HepG2 (cell line): ENCODE data around the gene LRRC45. TPM values are rescaled to one million over a fixed set of nuclear protein-coding genes. Genes with fewer than 3 reads are reported as not detected.

Source experiments
- ATF7-NPFF ChIP-seq: sonication (generic); formaldehyde crosslinking; IDR thresholded peaks from 2 replicates; pipeline ENCODE4 v1.8.1; 2023; ENCODE audit warnings: mild to moderate bottlenecking, low read depth, missing genetic modification reagents, moderate library complexity
- CENPT ChIP-seq: sonication (generic); formaldehyde crosslinking; IDR thresholded peaks from 2 replicates; pipeline ENCODE4 v1.8.0; 2022; ENCODE audit warnings: low read depth, mild to moderate bottlenecking, moderate library complexity, missing genetic modification reagents
- DRAP1 ChIP-seq: IDR thresholded peaks from 2 replicates; pipeline ENCODE4 v1.6.1; 2016; ENCODE audit warnings: missing genetic modification reagents, missing compliant biosample characterization
- IKZF1 ChIP-seq: fragments of 450-650 bp; IDR thresholded peaks from 2 replicates; pipeline ENCODE4 v1.7.1; 2016
- ZFAT ChIP-seq: sonication (generic); formaldehyde crosslinking; conservative IDR thresholded peaks from 2 replicates; pipeline ENCODE4 v1.8.1; 2023; ENCODE audit warnings: missing genetic modification reagents, inconsistent platforms
- ZNF160 ChIP-seq: sonication (generic); formaldehyde crosslinking; IDR thresholded peaks from 2 replicates; pipeline ENCODE4 v1.8.0; 2022; ENCODE audit warnings: mild to moderate bottlenecking, inconsistent platforms, missing genetic modification reagents
- ZNF367 ChIP-seq: sonication (generic); formaldehyde crosslinking; IDR thresholded peaks from 2 replicates; pipeline ENCODE4 v1.4.0; 2020; ENCODE audit warnings: missing genetic modification reagents, borderline replicate concordance
- polyA plus RNA-seq, 8 experiments: library from polyadenylated mRNA; depleted of rRNA in 3 of 8; stranded (reverse) in 7 of 8; unstranded in 1 of 8; fragments of >200 nt; fragmentation: Illumina TruSeq in 4 of 8; extraction: Trizol in 4 of 8; gene quantifications; 2 replicates each; pipeline versions ENCODE4 v1.2.1 to v1.2.3, GENCODE V29; 2011 to 2016; ENCODE audit warnings: low read depth in 4 of 8, missing spikeins in 1 of 8, mixed read lengths in 1 of 8; ENCODE audit not compliant: insufficient read depth in 1 of 8
- total RNA-seq, 5 experiments: library from RNA; depleted of rRNA; stranded (reverse); fragments of >200 nt; fragmentation: Illumina TruSeq; extraction: Trizol; gene quantifications; 2 replicates each; pipeline ENCODE4 v1.2.3, GENCODE V29; 2016; ENCODE audit warnings: low read depth in 1 of 5
- TF ChIP-seq, protein P1 (sequence below): sonication (generic); formaldehyde crosslinking; IDR thresholded peaks from 2 replicates; pipeline ENCODE4 v1.9.0; 2021; ENCODE audit warnings: missing genetic modification reagents, borderline replicate concordance
- TF ChIP-seq, protein P2 (sequence below), 2 experiments: sonication (generic) in 1 of 2; formaldehyde crosslinking in 1 of 2; IDR thresholded peaks; 2 replicates each; pipeline versions ENCODE4 v1.6.1 to v1.9.0; 2014 to 2022; ENCODE audit warnings: antibody characterized with exemption in 1 of 2, borderline replicate concordance in 1 of 2, inconsistent platforms in 1 of 2, low read depth in 1 of 2, missing genetic modification reagents in 1 of 2
- TF ChIP-seq, protein P3 (sequence below): sonication (generic); formaldehyde crosslinking; IDR thresholded peaks from 2 replicates; pipeline ENCODE4 v1.5.0; 2020; ENCODE audit warnings: mild to moderate bottlenecking, missing genetic modification reagents, borderline replicate concordance

The LRRC45 gene
- total and polyA plus RNA-seq, 2 of the 13 experiments (the other 11 are each of a cell fraction or from before 2014, with no cell fraction given) = 11.6 to 48.1 TPM

GRCh38 chr17:82022310-82022980 lies 660 bp upstream of the LRRC45 start, which contains the start of gene CENPX (continued):
- TF ChIP-seq CENPT (CRISPR knock-in tag) (peak; percentile 61; the same call in 1 of the 2 replicates), ZNF160 (peak; percentile 70; the same call in 1 of the 2 replicates), IKZF1 (no peak), ATF7-NPFF (CRISPR knock-in tag) (peak; percentile 22; the same call in 1 of the 2 replicates), ZFAT (no peak), ZNF367 (CRISPR knock-in tag) (no peak), DRAP1 (no peak)
- TF ChIP-seq, protein P1, sequence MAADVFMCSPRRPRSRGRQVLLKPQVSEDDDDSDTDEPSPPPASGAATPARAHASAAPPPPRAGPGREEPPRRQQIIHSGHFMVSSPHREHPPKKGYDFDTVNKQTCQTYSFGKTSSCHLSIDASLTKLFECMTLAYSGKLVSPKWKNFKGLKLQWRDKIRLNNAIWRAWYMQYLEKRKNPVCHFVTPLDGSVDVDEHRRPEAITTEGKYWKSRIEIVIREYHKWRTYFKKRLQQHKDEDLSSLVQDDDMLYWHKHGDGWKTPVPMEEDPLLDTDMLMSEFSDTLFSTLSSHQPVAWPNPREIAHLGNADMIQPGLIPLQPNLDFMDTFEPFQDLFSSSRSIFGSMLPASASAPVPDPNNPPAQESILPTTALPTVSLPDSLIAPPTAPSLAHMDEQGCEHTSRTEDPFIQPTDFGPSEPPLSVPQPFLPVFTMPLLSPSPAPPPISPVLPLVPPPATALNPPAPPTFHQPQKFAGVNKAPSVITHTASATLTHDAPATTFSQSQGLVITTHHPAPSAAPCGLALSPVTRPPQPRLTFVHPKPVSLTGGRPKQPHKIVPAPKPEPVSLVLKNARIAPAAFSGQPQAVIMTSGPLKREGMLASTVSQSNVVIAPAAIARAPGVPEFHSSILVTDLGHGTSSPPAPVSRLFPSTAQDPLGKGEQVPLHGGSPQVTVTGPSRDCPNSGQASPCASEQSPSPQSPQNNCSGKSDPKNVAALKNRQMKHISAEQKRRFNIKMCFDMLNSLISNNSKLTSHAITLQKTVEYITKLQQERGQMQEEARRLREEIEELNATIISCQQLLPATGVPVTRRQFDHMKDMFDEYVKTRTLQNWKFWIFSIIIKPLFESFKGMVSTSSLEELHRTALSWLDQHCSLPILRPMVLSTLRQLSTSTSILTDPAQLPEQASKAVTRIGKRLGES (CRISPR knock-in tag) = peak; percentile 28; the same call in 1 of the 2 replicates
- TF ChIP-seq, protein P2, sequence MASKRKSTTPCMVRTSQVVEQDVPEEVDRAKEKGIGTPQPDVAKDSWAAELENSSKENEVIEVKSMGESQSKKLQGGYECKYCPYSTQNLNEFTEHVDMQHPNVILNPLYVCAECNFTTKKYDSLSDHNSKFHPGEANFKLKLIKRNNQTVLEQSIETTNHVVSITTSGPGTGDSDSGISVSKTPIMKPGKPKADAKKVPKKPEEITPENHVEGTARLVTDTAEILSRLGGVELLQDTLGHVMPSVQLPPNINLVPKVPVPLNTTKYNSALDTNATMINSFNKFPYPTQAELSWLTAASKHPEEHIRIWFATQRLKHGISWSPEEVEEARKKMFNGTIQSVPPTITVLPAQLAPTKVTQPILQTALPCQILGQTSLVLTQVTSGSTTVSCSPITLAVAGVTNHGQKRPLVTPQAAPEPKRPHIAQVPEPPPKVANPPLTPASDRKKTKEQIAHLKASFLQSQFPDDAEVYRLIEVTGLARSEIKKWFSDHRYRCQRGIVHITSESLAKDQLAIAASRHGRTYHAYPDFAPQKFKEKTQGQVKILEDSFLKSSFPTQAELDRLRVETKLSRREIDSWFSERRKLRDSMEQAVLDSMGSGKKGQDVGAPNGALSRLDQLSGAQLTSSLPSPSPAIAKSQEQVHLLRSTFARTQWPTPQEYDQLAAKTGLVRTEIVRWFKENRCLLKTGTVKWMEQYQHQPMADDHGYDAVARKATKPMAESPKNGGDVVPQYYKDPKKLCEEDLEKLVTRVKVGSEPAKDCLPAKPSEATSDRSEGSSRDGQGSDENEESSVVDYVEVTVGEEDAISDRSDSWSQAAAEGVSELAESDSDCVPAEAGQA (IDR thresholded peaks at IDR 0.05; ENCODE audit: low read depth) = no peak
- TF ChIP-seq, protein P2 (CRISPR knock-in tag; IDR thresholded peaks at IDR 0.05; ENCODE audit: borderline replicate concordance) = no peak
- TF ChIP-seq, protein P3, sequence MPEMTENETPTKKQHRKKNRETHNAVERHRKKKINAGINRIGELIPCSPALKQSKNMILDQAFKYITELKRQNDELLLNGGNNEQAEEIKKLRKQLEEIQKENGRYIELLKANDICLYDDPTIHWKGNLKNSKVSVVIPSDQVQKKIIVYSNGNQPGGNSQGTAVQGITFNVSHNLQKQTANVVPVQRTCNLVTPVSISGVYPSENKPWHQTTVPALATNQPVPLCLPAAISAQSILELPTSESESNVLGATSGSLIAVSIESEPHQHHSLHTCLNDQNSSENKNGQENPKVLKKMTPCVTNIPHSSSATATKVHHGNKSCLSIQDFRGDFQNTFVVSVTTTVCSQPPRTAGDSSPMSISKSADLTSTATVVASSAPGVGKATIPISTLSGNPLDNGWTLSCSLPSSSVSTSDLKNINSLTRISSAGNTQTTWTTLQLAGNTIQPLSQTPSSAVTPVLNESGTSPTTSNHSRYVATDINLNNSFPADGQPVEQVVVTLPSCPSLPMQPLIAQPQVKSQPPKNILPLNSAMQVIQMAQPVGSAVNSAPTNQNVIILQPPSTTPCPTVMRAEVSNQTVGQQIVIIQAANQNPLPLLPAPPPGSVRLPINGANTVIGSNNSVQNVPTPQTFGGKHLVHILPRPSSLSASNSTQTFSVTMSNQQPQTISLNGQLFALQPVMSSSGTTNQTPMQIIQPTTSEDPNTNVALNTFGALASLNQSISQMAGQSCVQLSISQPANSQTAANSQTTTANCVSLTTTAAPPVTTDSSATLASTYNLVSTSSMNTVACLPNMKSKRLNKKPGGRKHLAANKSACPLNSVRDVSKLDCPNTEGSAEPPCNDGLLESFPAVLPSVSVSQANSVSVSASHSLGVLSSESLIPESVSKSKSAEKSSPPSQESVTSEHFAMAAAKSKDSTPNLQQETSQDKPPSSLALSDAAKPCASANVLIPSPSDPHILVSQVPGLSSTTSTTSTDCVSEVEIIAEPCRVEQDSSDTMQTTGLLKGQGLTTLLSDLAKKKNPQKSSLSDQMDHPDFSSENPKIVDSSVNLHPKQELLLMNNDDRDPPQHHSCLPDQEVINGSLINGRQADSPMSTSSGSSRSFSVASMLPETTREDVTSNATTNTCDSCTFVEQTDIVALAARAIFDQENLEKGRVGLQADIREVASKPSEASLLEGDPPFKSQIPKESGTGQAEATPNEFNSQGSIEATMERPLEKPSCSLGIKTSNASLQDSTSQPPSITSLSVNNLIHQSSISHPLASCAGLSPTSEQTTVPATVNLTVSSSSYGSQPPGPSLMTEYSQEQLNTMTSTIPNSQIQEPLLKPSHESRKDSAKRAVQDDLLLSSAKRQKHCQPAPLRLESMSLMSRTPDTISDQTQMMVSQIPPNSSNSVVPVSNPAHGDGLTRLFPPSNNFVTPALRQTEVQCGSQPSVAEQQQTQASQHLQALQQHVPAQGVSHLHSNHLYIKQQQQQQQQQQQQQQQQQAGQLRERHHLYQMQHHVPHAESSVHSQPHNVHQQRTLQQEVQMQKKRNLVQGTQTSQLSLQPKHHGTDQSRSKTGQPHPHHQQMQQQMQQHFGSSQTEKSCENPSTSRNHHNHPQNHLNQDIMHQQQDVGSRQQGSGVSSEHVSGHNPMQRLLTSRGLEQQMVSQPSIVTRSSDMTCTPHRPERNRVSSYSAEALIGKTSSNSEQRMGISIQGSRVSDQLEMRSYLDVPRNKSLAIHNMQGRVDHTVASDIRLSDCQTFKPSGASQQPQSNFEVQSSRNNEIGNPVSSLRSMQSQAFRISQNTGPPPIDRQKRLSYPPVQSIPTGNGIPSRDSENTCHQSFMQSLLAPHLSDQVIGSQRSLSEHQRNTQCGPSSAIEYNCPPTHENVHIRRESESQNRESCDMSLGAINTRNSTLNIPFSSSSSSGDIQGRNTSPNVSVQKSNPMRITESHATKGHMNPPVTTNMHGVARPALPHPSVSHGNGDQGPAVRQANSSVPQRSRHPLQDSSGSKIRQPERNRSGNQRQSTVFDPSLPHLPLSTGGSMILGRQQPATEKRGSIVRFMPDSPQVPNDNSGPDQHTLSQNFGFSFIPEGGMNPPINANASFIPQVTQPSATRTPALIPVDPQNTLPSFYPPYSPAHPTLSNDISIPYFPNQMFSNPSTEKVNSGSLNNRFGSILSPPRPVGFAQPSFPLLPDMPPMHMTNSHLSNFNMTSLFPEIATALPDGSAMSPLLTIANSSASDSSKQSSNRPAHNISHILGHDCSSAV = no peak
